Measurements from ENCODE around the gene TSEN54. TPM values are rescaled to one million over a fixed set of nuclear protein-coding genes. Genes with fewer than 3 reads are reported as not detected.
"Not testable (repeated sequence)": the region's sequence is repeated elsewhere in the genome, so short reads cannot be mapped to it uniquely, and the experiment has no call there.

Gene TSEN54
- total and polyA plus RNA-seq, 5 donors from 2014 or later = 35.2 to 54.6 (median 52.3) TPM

DNA sequence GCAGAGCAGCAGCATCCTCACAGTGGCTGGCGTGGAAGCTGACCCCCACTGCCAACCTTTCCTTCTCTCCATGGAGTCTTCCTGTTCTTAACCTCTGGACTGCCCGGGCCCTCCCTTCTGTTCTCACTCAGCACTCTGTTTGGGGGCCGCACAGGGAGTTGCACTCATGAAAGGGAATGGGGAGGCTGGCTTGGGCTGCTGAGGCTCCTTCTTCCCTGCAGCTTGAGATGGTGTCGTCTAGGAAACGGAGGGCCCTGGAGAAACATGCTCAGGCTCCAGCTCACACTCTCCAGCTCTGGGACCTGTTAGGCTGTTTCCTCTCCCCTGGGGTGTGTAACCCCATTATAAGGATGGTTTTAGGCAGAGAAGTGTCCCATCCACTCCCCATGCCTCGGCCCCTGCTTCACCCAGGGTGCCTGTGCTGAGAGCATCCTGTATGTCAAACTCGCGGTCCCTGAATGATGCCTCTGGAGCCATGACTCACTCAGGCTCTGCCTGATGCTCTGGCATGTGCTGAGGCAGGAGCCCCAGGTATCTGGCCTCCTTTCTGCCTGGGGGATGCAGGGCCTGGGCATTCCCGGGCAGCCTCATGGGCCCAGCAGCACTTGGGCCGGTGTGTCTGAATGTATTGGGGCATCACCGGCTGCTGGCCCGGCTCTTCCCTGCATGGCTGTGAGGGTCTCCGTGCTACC lies 41.0 kb upstream of the TSEN54 start:
- ATAC-seq (ENCODE audit: low read depth in 2 of 2) (no peak), DNase-seq (no peak)
- Histone ChIP-seq H3K27me3 (ENCODE audit: control insufficient read depth, insufficient read depth, low read length) (no peaks in the 10 kb centered on the region), H3K36me3 (ENCODE audit: control insufficient read depth, insufficient read depth, low read length) (peaks cover 34% of the 10 kb centered on the region), H3K4me1 (ENCODE audit: control insufficient read depth, insufficient read depth, low read length, poor library complexity, severe bottlenecking) (no peaks in the 10 kb centered on the region), H3K4me3 (ENCODE audit: low read depth, low read length) (no peak overlapping the region), H3K9me3 (ENCODE audit: control insufficient read depth in 2 of 2, low read length in 2 of 2) (no peaks in the 10 kb centered on the region), H3K27ac (ENCODE audit: insufficient read depth, low read length, poor library complexity, severe bottlenecking) (no peak overlapping the region)
- Mint-ChIP-seq H3K36me3 (peaks cover 25% of the 10 kb centered on the region), H3K27me3 (no peaks in the 10 kb centered on the region), H3K27ac (no peak overlapping the region), H3K9me3 (no peaks in the 10 kb centered on the region), H3K4me3 (no peak overlapping the region), H3K4me1 (peaks cover 0 to 9% (median 3%) of the 10 kb centered on the region in 4 donors)

DNA sequence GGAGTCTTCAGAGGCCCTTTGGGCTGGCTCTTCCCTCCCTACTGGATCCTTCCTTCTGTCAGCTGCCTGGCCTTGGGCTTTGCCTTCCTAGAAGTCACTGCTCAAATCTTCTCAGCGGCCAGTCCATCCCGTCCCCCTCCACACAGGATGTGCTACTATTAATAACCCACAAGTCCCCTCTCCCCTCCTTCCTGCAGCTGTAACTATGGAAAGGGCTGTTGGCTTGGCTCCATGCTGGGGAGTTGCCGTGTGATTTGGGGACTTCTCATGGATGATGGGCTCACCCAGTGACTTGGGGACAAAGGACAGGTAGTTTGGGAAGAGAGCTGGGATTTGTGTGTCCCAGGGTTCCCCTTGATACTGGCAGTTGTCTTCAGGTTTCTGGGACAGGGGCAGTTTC lies 40.5 kb upstream of the TSEN54 start:
- Mint-ChIP-seq H3K27ac (no peak overlapping the region), H3K27me3 (no peaks in the 10 kb centered on the region), H3K4me3 (no peak overlapping the region), H3K9me3 (no peaks in the 10 kb centered on the region), H3K4me1 (peaks cover under 1 to 9% (median 3%) of the 10 kb centered on the region in 4 donors), H3K36me3 (peaks cover 25% of the 10 kb centered on the region)
- H3K4me3 ChIP-seq (ENCODE audit: low read depth, low read length) = no peak overlapping the region
- H3K36me3 ChIP-seq (ENCODE audit: control insufficient read depth, insufficient read depth, low read length) = peaks cover 34% of the 10 kb centered on the region
- H3K27ac ChIP-seq (ENCODE audit: insufficient read depth, low read length, poor library complexity, severe bottlenecking) = no peak overlapping the region
- H3K9me3 ChIP-seq (ENCODE audit: control insufficient read depth in 2 of 2, low read length in 2 of 2) = no peaks in the 10 kb centered on the region
- ATAC-seq (ENCODE audit: low read depth in 2 of 2) = no peak
- no peak for DNase-seq
- H3K4me1 ChIP-seq (ENCODE audit: control insufficient read depth, insufficient read depth, low read length, poor library complexity, severe bottlenecking) = no peaks in the 10 kb centered on the region
- H3K27me3 ChIP-seq (ENCODE audit: control insufficient read depth, insufficient read depth, low read length) = no peaks in the 10 kb centered on the region

DNA sequence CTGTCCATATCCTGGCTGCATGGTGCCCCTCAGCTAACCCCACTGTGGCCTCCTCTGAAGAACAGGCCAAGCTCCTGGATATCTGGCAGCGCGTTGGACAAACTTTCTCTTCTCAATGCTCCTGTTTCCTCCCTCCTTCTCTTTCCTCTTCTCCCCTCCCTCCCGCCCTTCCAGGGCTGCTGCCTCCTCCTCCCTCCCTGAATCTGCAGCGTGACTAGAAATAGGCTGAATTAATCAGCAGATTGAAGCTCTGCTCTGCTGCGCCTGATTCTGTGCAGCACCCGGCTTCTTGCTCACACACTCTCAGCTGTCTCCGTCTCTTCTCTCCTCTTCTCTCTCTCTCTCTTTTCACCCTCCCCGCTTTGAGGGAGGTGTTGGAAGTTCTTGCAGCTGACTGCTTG lies 40.1 kb upstream of the TSEN54 start:
- no peaks in the 10 kb centered on the region for H3K27me3 ChIP-seq (ENCODE audit: control insufficient read depth, insufficient read depth, low read length)
- no peaks in the 10 kb centered on the region for H3K9me3 Mint-ChIP-seq
- H3K4me1 ChIP-seq (ENCODE audit: control insufficient read depth, insufficient read depth, low read length, poor library complexity, severe bottlenecking) = no peaks in the 10 kb centered on the region
- no peak for ATAC-seq (ENCODE audit: low read depth in 2 of 2)
- H3K9me3 ChIP-seq (ENCODE audit: control insufficient read depth in 2 of 2, low read length in 2 of 2) = no peaks in the 10 kb centered on the region
- no peak overlapping the region for H3K27ac ChIP-seq (ENCODE audit: insufficient read depth, low read length, poor library complexity, severe bottlenecking)
- no peak overlapping the region for H3K4me3 ChIP-seq (ENCODE audit: low read depth, low read length)
- H3K27ac Mint-ChIP-seq = peak overlapping the region in 1 of 3 donors; percentile 95
- H3K36me3 Mint-ChIP-seq = peaks cover 25% of the 10 kb centered on the region
- peaks cover 2 to 7% (median 5%) of the 10 kb centered on the region in 4 donors for H3K4me1 Mint-ChIP-seq
- DNase-seq = no peak
- no peak overlapping the region for H3K4me3 Mint-ChIP-seq
- H3K27me3 Mint-ChIP-seq = no peaks in the 10 kb centered on the region
- peaks cover 34% of the 10 kb centered on the region for H3K36me3 ChIP-seq (ENCODE audit: control insufficient read depth, insufficient read depth, low read length)

DNA sequence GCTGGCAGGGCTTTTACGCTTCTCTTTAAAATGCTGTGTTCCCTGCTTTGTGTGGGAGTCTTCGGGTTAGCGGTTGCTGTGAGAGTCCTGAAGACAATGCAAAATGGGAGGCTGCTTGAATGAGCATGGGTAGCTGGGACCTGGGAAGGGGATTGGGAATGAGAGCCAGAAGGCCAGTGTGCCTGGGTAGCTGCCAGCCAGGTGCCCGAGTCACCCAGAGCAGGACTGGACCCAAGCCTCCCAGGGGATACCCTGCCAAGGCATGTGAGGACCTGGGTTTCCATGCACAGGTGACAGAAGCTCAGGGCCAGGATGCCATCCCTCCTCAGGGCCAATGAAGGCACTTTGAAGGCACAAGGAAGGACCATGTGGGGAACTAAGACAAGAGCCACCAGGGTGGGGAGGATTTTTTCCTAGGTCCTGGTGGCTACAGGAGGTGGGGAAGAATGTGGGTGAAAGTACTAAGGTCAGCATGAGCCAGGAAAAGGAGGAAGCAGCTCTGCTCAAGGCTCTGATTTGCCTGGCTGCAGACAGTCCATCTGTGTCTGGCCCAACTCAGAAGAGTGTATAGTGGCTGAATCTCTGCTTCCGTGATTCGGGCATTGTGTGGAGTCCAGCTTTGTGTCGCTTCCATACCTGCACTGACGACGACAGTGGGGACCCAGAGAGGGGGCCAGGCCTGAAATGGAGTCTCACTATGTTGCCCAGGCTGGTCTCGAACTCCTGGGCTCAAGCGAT lies 39.4 kb upstream of the TSEN54 start:
- H3K4me3 Mint-ChIP-seq = no peak overlapping the region
- no peak overlapping the region for H3K27ac Mint-ChIP-seq

DNA sequence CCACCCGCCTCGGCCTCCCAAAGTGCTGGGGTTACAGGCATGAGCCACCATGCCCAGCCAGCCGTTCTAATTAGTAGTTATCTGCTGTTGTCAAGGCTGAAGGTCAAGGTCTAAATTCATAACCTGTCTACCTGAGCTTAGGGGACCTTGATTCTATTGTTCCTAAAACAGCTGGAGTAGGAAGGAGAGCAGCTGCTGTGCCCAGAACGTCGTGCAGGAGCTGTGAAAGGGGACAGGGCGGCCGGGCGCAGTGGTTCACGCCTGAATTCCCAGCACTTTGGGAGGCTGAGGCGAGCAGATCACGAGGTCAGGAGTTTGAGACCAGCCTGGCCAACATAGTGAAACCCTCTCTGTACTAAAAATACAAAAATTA lies 38.9 kb upstream of the TSEN54 start:
- H3K4me1 ChIP-seq (ENCODE audit: control insufficient read depth, insufficient read depth, low read length, poor library complexity, severe bottlenecking); ATAC-seq (ENCODE audit: low read depth in 2 of 2): not testable (repeated sequence)

More for the DNA sequence above, 39.4 kb upstream of the TSEN54 start:
- no peaks in the 10 kb centered on the region for H3K9me3 ChIP-seq (ENCODE audit: control insufficient read depth in 2 of 2, low read length in 2 of 2)
- ATAC-seq (ENCODE audit: low read depth in 2 of 2) (no peak), DNase-seq (no peak)
- peaks cover 30% of the 10 kb centered on the region for H3K36me3 ChIP-seq (ENCODE audit: control insufficient read depth, insufficient read depth, low read length)
- no peaks in the 10 kb centered on the region for H3K27me3 Mint-ChIP-seq
- H3K36me3 Mint-ChIP-seq = peaks cover 22% of the 10 kb centered on the region
- peaks cover 2 to 7% (median 5%) of the 10 kb centered on the region in 4 donors for H3K4me1 Mint-ChIP-seq
- no peaks in the 10 kb centered on the region for H3K9me3 Mint-ChIP-seq
- no peak overlapping the region for H3K4me3 ChIP-seq (ENCODE audit: low read depth, low read length)
- H3K4me1 ChIP-seq (ENCODE audit: control insufficient read depth, insufficient read depth, low read length, poor library complexity, severe bottlenecking) = no peaks in the 10 kb centered on the region
- no peaks in the 10 kb centered on the region for H3K27me3 ChIP-seq (ENCODE audit: control insufficient read depth, insufficient read depth, low read length)
- H3K27ac ChIP-seq (ENCODE audit: insufficient read depth, low read length, poor library complexity, severe bottlenecking) = no peak overlapping the region

DNA sequence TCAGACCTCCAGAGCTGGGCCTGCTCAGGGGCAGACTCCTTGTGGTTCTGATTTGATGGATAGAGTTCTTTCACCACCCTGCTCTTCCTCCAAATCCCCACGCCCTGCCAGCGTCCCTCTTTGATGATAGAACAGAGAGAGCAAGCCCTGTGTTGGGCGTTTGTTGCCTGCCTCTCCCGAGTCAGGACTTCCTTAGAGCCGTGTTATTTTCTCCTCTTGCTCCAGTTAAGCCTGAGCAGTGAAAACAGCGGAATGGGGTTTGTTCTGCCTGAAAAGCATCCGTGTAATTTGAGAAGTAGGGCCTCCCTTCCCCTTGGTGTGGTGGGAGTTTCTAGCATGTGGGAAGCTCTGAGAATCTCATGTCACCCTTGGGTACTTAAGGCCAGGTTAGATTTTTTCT lies 37.8 kb upstream of the TSEN54 start:
- Mint-ChIP-seq H3K27me3 (no peaks in the 10 kb centered on the region), H3K36me3 (peaks cover 17% of the 10 kb centered on the region), H3K4me3 (no peak overlapping the region), H3K4me1 (peaks cover 0 to 11% (median 3%) of the 10 kb centered on the region in 4 donors), H3K9me3 (no peaks in the 10 kb centered on the region), H3K27ac (no peak overlapping the region)
- DNase-seq (no peak), ATAC-seq (ENCODE audit: low read depth in 2 of 2) (no peak)
- no peaks in the 10 kb centered on the region for H3K4me1 ChIP-seq (ENCODE audit: control insufficient read depth, insufficient read depth, low read length, poor library complexity, severe bottlenecking)
- no peaks in the 10 kb centered on the region for H3K9me3 ChIP-seq (ENCODE audit: control insufficient read depth in 2 of 2, low read length in 2 of 2)
- H3K27ac ChIP-seq (ENCODE audit: insufficient read depth, low read length, poor library complexity, severe bottlenecking) = no peak overlapping the region
- peaks cover 22% of the 10 kb centered on the region for H3K36me3 ChIP-seq (ENCODE audit: control insufficient read depth, insufficient read depth, low read length)
- no peaks in the 10 kb centered on the region for H3K27me3 ChIP-seq (ENCODE audit: control insufficient read depth, insufficient read depth, low read length)
- H3K4me3 ChIP-seq (ENCODE audit: low read depth, low read length) = no peak overlapping the region

More for the DNA sequence above, 38.9 kb upstream of the TSEN54 start:
- DNase-seq; H3K27me3 Mint-ChIP-seq; H3K27me3 ChIP-seq (ENCODE audit: control insufficient read depth, insufficient read depth, low read length); H3K9me3 ChIP-seq (ENCODE audit: control insufficient read depth in 2 of 2, low read length in 2 of 2); H3K9me3 Mint-ChIP-seq; H3K4me3 Mint-ChIP-seq; H3K27ac ChIP-seq (ENCODE audit: insufficient read depth, low read length, poor library complexity, severe bottlenecking); H3K4me3 ChIP-seq (ENCODE audit: low read depth, low read length); H3K27ac Mint-ChIP-seq; H3K4me1 Mint-ChIP-seq: not testable (repeated sequence)
- H3K36me3 Mint-ChIP-seq = peaks cover 16% of the 10 kb centered on the region
- H3K36me3 ChIP-seq (ENCODE audit: control insufficient read depth, insufficient read depth, low read length) = peaks cover 27% of the 10 kb centered on the region

DNA sequence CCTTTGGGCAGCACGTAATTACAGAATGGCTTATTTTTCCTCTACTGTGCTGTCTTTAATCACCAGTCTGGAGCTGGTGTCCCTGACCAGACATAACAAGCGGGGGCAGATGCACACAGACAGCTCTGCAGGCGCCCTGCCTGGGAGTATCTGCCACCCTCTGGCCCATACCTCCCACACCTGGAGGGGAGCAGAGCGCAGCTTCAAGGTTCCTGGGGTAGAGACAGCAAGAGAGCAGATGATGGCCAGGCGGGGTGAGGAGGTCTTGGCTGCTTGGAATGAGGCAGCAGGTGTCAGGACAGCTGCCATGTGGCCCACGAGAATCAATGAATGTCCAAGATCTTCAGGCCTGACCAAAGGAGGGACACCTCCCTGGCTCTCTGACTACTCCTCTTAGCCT lies 36.0 kb upstream of the TSEN54 start:
- no peak overlapping the region for H3K27ac ChIP-seq (ENCODE audit: insufficient read depth, low read length, poor library complexity, severe bottlenecking)
- ATAC-seq (ENCODE audit: low read depth in 2 of 2) (no peak), DNase-seq (no peak)
- H3K4me1 ChIP-seq (ENCODE audit: control insufficient read depth, insufficient read depth, low read length, poor library complexity, severe bottlenecking) = no peaks in the 10 kb centered on the region
- H3K9me3 ChIP-seq (ENCODE audit: control insufficient read depth in 2 of 2, low read length in 2 of 2) = no peaks in the 10 kb centered on the region
- H3K36me3 ChIP-seq (ENCODE audit: control insufficient read depth, insufficient read depth, low read length) = peaks cover 18% of the 10 kb centered on the region
- no peak overlapping the region for H3K4me3 ChIP-seq (ENCODE audit: low read depth, low read length)
- no peak overlapping the region for H3K4me3 Mint-ChIP-seq
- no peaks in the 10 kb centered on the region for H3K27me3 ChIP-seq (ENCODE audit: control insufficient read depth, insufficient read depth, low read length)
- H3K27me3 Mint-ChIP-seq = no peaks in the 10 kb centered on the region
- no peak overlapping the region for H3K27ac Mint-ChIP-seq
- H3K9me3 Mint-ChIP-seq = no peaks in the 10 kb centered on the region
- H3K4me1 Mint-ChIP-seq = peaks cover 0 to 11% (median 4%) of the 10 kb centered on the region in 4 donors
- H3K36me3 Mint-ChIP-seq = peaks cover 17% of the 10 kb centered on the region
